Caki2 (cell line): ENCODE data around the gene NXPH4. TPM values are rescaled to one million over a fixed set of nuclear protein-coding genes. Genes with fewer than 3 reads are reported as not detected.

ENCODE experiments used
- DNase-seq: peaks from one replicate; pipeline ENCODE4 v3.0.0-alpha.2; 2015; ENCODE audit warnings: low read depth
- in situ Hi-C: cut with HindIII; loops from 2 replicates; pipeline ENCODE4 v1.10.0; 2016; ENCODE audit warnings: low sequenced_read_pairs, low pct_unique_long_range_greater_than_20kb, mixed read lengths
- total RNA-seq: library from RNA; depleted of rRNA; stranded (reverse); fragments of >200 nt; shearing (Covaris generic); gene quantifications from 2 replicates; pipeline ENCODE4 v1.2.3, GENCODE V29; 2014; ENCODE audit warnings: low replicate concordance

The NXPH4 gene
- total RNA-seq, 1 experiment from 2014 or later = 0.54 TPM

- in situ Hi-C loops = no loop called here
- DNase-seq = peak; percentile 86
These were observed 3.4 kb upstream of the NXPH4 start for GRCh38 chr12:57213058-57213715.

GRCh38 chr12:57213763-57214397, 2.7 kb upstream of the NXPH4 start:
- peak; percentile 44 for DNase-seq
- in situ Hi-C loops = no loop called here

- in situ Hi-C loops = no loop called here
- DNase-seq = no peak
These were observed 2.2 kb upstream of the NXPH4 start for GRCh38 chr12:57214398-57214781.

GRCh38 chr12:57215065-57215464, 1.5 kb upstream of the NXPH4 start:
- DNase-seq = no peak
- in situ Hi-C loops = no loop called here

- in situ Hi-C loops = no loop called here
- no peak for DNase-seq
These were observed 953 bp upstream of the NXPH4 start for GRCh38 chr12:57215668-57216013.

GRCh38 chr12:57216921-57217879, 606 bp downstream of the NXPH4 start:
- in situ Hi-C loops = no loop called here
- DNase-seq = no peak

- in situ Hi-C loops = no loop called here
- DNase-seq = no peak
These were observed 1.6 kb downstream of the NXPH4 start for GRCh38 chr12:57218030-57218853.

- in situ Hi-C loops = no loop called here
- DNase-seq = no peak
These were observed 2.8 kb downstream of the NXPH4 start for GRCh38 chr12:57219205-57219992.

- no peak for DNase-seq
- in situ Hi-C loops = no loop called here
These were observed 3.6 kb downstream of the NXPH4 start for GRCh38 chr12:57219993-57220754.

GRCh38 chr12:57220770-57221168, 4.2 kb downstream of the NXPH4 start:
- in situ Hi-C loops = no loop called here
- no peak for DNase-seq

- in situ Hi-C loops = no loop called here
- no peak for DNase-seq
These were observed 4.7 kb downstream of the NXPH4 start for GRCh38 chr12:57221169-57221917.

GRCh38 chr12:57222286-57223190, 5.9 kb downstream of the NXPH4 start:
- in situ Hi-C loops = no loop called here
- DNase-seq = no peak

- in situ Hi-C loops = no loop called here
- DNase-seq = no peak
These were observed 6.9 kb downstream of the NXPH4 start for GRCh38 chr12:57223191-57224165.

GRCh38 chr12:57224278-57224972, 7.8 kb downstream of the NXPH4 start:
- in situ Hi-C loops = no loop called here
- no peak for DNase-seq
